A673 (cell line): ENCODE measurements around the gene IQGAP2. TPM values are rescaled to one million over a fixed set of nuclear protein-coding genes. Genes with fewer than 3 reads are reported as not detected.
A peak's percentile ranks its signal among the peaks of the same experiment; 100 is the strongest.

ENCODE experiments used
- BruUV-seq: library from RNA; stranded (reverse); fragments of 400-500 nt; replicated peaks from 2 replicates; lab custom pipeline; 2021; lab: Mats Ljungman, UMichigan
- CTCF ChIA-PET: fragments of 300-600 bp; sonication (Branson Sonifier 250); formaldehyde crosslinking; loops from one replicate; lab custom pipeline; 2022; ENCODE audit warnings: antibody characterized with exemption; lab: Charles Lee
- POLR2A ChIA-PET: fragments of 300-600 bp; sonication (Branson Sonifier 250); formaldehyde crosslinking; loops from one replicate; lab custom pipeline; 2022; ENCODE audit warnings: antibody characterized with exemption; ENCODE audit not compliant: low non-redundant PET; lab: Charles Lee
- DNase-seq: peaks from one replicate; pipeline ENCODE4 v3.0.0-alpha.2; 2015; ENCODE audit warnings: low spot score
- H3K27ac ChIP-seq: fragments of 200-600 bp; sonication (generic); 2 replicates; pipeline ENCODE4 v1.5.1; 2016; ENCODE audit warnings: mixed run types, low read depth, mild to moderate bottlenecking, mixed read lengths, antibody characterized with exemption, low read length; ENCODE audit not compliant: poor library complexity, severe bottlenecking
- H3K27me3 ChIP-seq: fragments of 200-600 bp; sonication (generic); replicated peaks from 2 replicates; pipeline ENCODE4 v1.6.1; 2017; ENCODE audit warnings: mixed run types, low read depth, mild to moderate bottlenecking, mixed read lengths, antibody characterized with exemption, low read length; ENCODE audit not compliant: insufficient read depth, poor library complexity
- H3K36me3 ChIP-seq: fragments of 200-600 bp; sonication (generic); 2 replicates; pipeline ENCODE4 v1.6.1; 2016; ENCODE audit warnings: mixed run types, mild to moderate bottlenecking, mixed read lengths, antibody characterized with exemption, low read length; ENCODE audit not compliant: insufficient read depth, poor library complexity, severe bottlenecking
- H3K4me1 ChIP-seq: fragments of 200-600 bp; sonication (generic); 2 replicates; pipeline ENCODE4 v1.6.1; 2017; ENCODE audit warnings: mixed run types, mild to moderate bottlenecking, mixed read lengths, antibody characterized with exemption, low read length; ENCODE audit not compliant: insufficient read depth, poor library complexity, severe bottlenecking
- H3K4me3 ChIP-seq: fragments of 200-600 bp; sonication (generic); 2 replicates; pipeline ENCODE4 v1.5.1; 2016; ENCODE audit warnings: low read depth, mixed run types, mild to moderate bottlenecking, mixed read lengths, low read length; ENCODE audit not compliant: poor library complexity, severe bottlenecking
- H3K9me3 ChIP-seq: fragments of 200-600 bp; sonication (generic); 2 replicates; pipeline ENCODE4 v1.6.1; 2016; ENCODE audit warnings: mixed run types, low read depth, mild to moderate bottlenecking, mixed read lengths, antibody characterized with exemption, low read length; ENCODE audit not compliant: poor library complexity, severe bottlenecking
- CTCF ChIP-seq: fragments of 300-800, 200-600 bp; sonication (generic); conservative IDR thresholded peaks from 2 replicates; pipeline ENCODE4 v1.5.1; 2017; ENCODE audit warnings: low read depth, mild to moderate bottlenecking, antibody characterized with exemption, low read length, moderate library complexity, mixed read lengths
- EZH2 ChIP-seq: fragments of 200-600 bp; sonication (generic); IDR thresholded peaks from 2 replicates; pipeline ENCODE4 v1.6.1; 2017; ENCODE audit warnings: borderline replicate concordance, low read depth, mild to moderate bottlenecking, mixed read lengths, antibody characterized with exemption, low read length; ENCODE audit not compliant: poor library complexity, severe bottlenecking
- intact Hi-C: fragments of 100-400 bp; cut with micrococcal nuclease; formaldehyde crosslinking; loops from one replicate; pipeline ENCODE4 v1.10.0; 2022; ENCODE audit not compliant: unreplicated experiment
- total RNA-seq: library from RNA; stranded (reverse); gene quantifications from 2 replicates; pipeline ENCODE4 v1.2.3, GENCODE V29; 2021

IQGAP2 gene
- total RNA-seq, 1 experiment from 2014 or later, result 26.8 TPM

- POLR2A ChIA-PET, result no interaction called here
- no peaks in the 10 kb centered on the region for H3K36me3 ChIP-seq
- H3K9me3 ChIP-seq, result no peaks in the 10 kb centered on the region
- peak; percentile 98 for DNase-seq
- CTCF ChIA-PET, result interaction anchor here (1.0 to 1.6 kb wide), 2 partner anchors 19 to 121 kb away, joined by 4 to 8 read pairs; no protein-coding TSS in a partner anchor
- H3K27ac ChIP-seq, result peak overlapping the region; percentile 55
- H3K27me3 ChIP-seq, result no peaks in the 10 kb centered on the region
- no TSS peak for BruUV-seq
- H3K4me3 ChIP-seq, result no peak overlapping the region
- H3K4me1 ChIP-seq, result peaks cover 58% of the 10 kb centered on the region
- TF ChIP-seq EZH2 (no peak), CTCF (no peak)
- intact Hi-C loops, result no loop called here
Observed at GRCh38 chr5:76524868-76525267, 121.8 kb downstream of the IQGAP2 start.

DNA sequence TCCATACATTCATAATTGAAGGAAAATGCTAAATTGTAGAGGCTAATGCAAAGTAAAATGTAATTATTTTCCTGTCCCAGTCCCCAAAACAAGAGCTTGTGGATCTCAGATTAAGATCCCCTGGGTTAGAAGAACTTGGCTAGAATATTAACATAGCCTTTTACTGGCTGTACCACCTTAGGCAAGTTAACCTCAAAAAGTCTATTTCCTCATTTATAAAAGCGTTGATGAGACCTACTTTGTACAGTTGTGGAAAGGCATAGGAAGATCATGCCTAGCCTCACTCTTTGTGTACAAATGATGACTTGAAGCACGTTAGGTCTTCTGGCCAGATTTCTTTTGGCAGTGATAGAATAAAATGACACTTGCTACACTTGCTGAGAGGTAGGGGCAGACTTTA lies 122.9 kb downstream of the IQGAP2 start:
- no peak for DNase-seq
- intact Hi-C loops, result no loop called here
- CTCF ChIA-PET, result interaction anchor here (1.6 kb wide), 1 partner anchor 18 kb away, joined by 8 read pairs; no protein-coding TSS in a partner anchor
- POLR2A ChIA-PET, result no interaction called here
- peaks cover 56% of the 10 kb centered on the region for H3K4me1 ChIP-seq
- TF ChIP-seq CTCF (no peak), EZH2 (no peak)
- H3K27me3 ChIP-seq, result no peaks in the 10 kb centered on the region
- no peaks in the 10 kb centered on the region for H3K9me3 ChIP-seq
- H3K4me3 ChIP-seq, result no peak overlapping the region
- BruUV-seq, result no TSS peak
- H3K27ac ChIP-seq, result no peak overlapping the region
- no peaks in the 10 kb centered on the region for H3K36me3 ChIP-seq

GRCh38 chr5:76526950-76527583 lies 124.0 kb downstream of the IQGAP2 start:
- ChIA-PET CTCF (no interaction called here), POLR2A (no interaction called here)
- no peak for DNase-seq
- Histone ChIP-seq H3K27ac (no peak overlapping the region), H3K4me1 (peaks cover 45% of the 10 kb centered on the region), H3K27me3 (no peaks in the 10 kb centered on the region), H3K9me3 (no peaks in the 10 kb centered on the region), H3K36me3 (no peaks in the 10 kb centered on the region), H3K4me3 (no peak overlapping the region)
- no peak for TF ChIP-seq CTCF
- TF ChIP-seq EZH2, result no peak
- no TSS peak for BruUV-seq
- intact Hi-C loops, result no loop called here
